ENCODE data around the gene ELL2. TPM values are rescaled to one million over a fixed set of nuclear protein-coding genes. Genes with fewer than 3 reads are reported as not detected.

The ELL2 gene
- total and polyA plus RNA-seq, 2 of the 13 experiments (the other 11 are each of a cell fraction or from before 2014, with no cell fraction given): 78.9 to 97.1 TPM

DNA sequence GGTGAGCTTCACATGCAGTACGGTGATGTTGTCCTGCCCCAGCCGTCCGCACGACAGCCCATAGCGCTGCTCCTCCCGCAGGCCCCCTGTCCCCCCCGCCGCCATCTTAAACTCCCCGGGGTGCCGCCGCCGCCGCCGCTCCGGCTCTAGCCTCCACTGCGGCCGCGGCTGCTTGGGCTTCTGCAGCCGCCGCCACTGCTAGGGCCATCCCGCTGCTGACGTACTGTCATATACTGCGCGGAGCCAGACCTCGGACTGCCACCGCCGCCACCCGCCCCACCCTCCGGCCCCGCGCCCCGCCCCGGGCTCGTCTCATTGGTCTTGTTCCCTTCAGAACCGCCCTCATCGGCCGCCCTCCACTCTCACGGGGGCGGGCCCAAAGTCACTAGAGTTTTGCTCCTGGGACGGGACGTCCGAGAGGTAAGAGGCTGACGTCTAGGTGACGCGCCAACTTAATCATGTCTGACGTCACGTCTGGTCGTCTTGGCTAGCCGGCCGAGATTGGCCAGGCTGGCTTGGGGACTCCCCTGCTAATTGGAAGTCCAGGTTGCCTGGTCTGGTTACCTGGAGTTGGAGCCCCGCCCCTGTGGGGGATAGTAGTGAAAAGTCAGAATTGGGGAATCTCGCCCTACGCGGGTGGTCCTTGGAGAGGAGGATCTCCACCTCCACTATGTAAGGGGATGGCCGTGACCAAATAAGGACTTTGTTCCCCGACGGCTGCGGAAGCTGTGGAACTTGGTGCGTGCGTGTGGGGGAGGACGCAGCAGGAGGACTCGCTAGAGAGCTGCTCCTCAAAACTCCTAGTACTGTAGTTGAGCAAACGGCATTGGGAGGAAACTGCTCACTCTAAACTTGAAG, at the start of gene ELL2 (continued):
- TF ChIP-seq, protein P1, sequence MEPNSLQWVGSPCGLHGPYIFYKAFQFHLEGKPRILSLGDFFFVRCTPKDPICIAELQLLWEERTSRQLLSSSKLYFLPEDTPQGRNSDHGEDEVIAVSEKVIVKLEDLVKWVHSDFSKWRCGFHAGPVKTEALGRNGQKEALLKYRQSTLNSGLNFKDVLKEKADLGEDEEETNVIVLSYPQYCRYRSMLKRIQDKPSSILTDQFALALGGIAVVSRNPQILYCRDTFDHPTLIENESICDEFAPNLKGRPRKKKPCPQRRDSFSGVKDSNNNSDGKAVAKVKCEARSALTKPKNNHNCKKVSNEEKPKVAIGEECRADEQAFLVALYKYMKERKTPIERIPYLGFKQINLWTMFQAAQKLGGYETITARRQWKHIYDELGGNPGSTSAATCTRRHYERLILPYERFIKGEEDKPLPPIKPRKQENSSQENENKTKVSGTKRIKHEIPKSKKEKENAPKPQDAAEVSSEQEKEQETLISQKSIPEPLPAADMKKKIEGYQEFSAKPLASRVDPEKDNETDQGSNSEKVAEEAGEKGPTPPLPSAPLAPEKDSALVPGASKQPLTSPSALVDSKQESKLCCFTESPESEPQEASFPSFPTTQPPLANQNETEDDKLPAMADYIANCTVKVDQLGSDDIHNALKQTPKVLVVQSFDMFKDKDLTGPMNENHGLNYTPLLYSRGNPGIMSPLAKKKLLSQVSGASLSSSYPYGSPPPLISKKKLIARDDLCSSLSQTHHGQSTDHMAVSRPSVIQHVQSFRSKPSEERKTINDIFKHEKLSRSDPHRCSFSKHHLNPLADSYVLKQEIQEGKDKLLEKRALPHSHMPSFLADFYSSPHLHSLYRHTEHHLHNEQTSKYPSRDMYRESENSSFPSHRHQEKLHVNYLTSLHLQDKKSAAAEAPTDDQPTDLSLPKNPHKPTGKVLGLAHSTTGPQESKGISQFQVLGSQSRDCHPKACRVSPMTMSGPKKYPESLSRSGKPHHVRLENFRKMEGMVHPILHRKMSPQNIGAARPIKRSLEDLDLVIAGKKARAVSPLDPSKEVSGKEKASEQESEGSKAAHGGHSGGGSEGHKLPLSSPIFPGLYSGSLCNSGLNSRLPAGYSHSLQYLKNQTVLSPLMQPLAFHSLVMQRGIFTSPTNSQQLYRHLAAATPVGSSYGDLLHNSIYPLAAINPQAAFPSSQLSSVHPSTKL (CRISPR knock-in tag; IDR thresholded peaks at IDR 0.05): peak; percentile 39; the same call in 1 of the 2 replicates
- TF ChIP-seq GABPB1 (CRISPR knock-in tag; IDR thresholded peaks at IDR 0.05) (peak; percentile 50; the same call in 1 of the 2 replicates), NFIC (IDR thresholded peaks at IDR 0.05; ENCODE audit: low read length) (no peak), TEAD3 (CRISPR knock-in tag; optimal IDR thresholded peaks at IDR 0.05; ENCODE audit: borderline replicate concordance) (no peak), ATF7 (IDR thresholded peaks at IDR 0.05) (peak; percentile 75), ATF7 (CRISPR knock-in tag; IDR thresholded peaks at IDR 0.05) (0 out of 2 replicates have a peak, but pooled peaks have one; percentile 74), IRX3 (CRISPR knock-in tag; IDR thresholded peaks at IDR 0.05; ENCODE audit: borderline replicate concordance, low read depth) (no peak), BCL6 (CRISPR knock-in tag; IDR thresholded peaks at IDR 0.05) (peak; percentile 17; the same call in 1 of the 2 replicates), SRSF1 (optimal IDR thresholded peaks at IDR 0.05; ENCODE audit: low read depth, low read length) (no peak), EP300 (IDR thresholded peaks at IDR 0.05; ENCODE audit: low read depth in 2 of 2, low read length in 2 of 2) (peak in 1 of 2 experiments; percentile 6; a peak in 1 of 4 replicates), EP300 (CRISPR knock-in tag; IDR thresholded peaks at IDR 0.05; ENCODE audit: borderline replicate concordance) (no peak), ZNF547 (CRISPR knock-in tag; IDR thresholded peaks at IDR 0.05) (no peak), TGIF2 (CRISPR knock-in tag; IDR thresholded peaks at IDR 0.05) (peak; percentile 58; the same call in 1 of the 2 replicates), CREB1 (IDR thresholded peaks at IDR 0.05) (peak; percentile 100), CREB1 (CRISPR knock-in tag; IDR thresholded peaks at IDR 0.05) (peak; percentile 98), ZNF644 (CRISPR knock-in tag; IDR thresholded peaks at IDR 0.05; ENCODE audit: low read depth) (no peak), HOXA9 (CRISPR knock-in tag; IDR thresholded peaks at IDR 0.05; ENCODE audit: borderline replicate concordance) (no peak; the same call in 1 of the 2 replicates), MIXL1 (CRISPR knock-in tag; IDR thresholded peaks at IDR 0.05) (peak; percentile 98)
- TF ChIP-seq, protein P2, sequence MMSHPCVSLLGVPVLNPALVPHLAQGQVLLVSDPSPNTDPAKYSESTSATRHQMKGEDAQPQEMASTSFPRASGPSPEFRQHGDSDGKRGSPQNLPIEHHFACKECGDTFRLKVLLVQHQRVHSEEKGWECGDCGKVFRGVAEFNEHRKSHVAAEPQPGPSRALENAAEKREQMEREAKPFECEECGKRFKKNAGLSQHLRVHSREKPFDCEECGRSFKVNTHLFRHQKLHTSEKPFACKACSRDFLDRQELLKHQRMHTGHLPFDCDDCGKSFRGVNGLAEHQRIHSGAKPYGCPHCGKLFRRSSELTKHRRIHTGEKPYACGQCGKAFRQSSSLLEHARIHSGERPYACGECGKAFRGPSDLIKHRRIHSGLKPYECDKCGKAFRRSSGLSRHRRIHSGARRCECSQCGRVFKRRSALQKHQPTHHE (CRISPR knock-in tag; IDR thresholded peaks at IDR 0.05; ENCODE audit: borderline replicate concordance): no peak
- TF ChIP-seq, protein P3, sequence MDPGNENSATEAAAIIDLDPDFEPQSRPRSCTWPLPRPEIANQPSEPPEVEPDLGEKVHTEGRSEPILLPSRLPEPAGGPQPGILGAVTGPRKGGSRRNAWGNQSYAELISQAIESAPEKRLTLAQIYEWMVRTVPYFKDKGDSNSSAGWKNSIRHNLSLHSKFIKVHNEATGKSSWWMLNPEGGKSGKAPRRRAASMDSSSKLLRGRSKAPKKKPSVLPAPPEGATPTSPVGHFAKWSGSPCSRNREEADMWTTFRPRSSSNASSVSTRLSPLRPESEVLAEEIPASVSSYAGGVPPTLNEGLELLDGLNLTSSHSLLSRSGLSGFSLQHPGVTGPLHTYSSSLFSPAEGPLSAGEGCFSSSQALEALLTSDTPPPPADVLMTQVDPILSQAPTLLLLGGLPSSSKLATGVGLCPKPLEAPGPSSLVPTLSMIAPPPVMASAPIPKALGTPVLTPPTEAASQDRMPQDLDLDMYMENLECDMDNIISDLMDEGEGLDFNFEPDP (CRISPR knock-in tag; conservative IDR thresholded peaks at IDR 0.05): no peak
- TF ChIP-seq, protein P4, sequence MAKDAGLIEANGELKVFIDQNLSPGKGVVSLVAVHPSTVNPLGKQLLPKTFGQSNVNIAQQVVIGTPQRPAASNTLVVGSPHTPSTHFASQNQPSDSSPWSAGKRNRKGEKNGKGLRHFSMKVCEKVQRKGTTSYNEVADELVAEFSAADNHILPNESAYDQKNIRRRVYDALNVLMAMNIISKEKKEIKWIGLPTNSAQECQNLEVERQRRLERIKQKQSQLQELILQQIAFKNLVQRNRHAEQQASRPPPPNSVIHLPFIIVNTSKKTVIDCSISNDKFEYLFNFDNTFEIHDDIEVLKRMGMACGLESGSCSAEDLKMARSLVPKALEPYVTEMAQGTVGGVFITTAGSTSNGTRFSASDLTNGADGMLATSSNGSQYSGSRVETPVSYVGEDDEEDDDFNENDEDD (CRISPR knock-in tag; IDR thresholded peaks at IDR 0.05; ENCODE audit: borderline replicate concordance): no peak
- TF ChIP-seq, protein P5, sequence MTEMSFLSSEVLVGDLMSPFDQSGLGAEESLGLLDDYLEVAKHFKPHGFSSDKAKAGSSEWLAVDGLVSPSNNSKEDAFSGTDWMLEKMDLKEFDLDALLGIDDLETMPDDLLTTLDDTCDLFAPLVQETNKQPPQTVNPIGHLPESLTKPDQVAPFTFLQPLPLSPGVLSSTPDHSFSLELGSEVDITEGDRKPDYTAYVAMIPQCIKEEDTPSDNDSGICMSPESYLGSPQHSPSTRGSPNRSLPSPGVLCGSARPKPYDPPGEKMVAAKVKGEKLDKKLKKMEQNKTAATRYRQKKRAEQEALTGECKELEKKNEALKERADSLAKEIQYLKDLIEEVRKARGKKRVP (CRISPR knock-in tag; IDR thresholded peaks at IDR 0.05): no peak

Measured in HepG2 (cell line).